HG03103 (cell line): ENCODE data around the gene DLST.

Experiments
- ATAC-seq: cut with Tn5 transposase; IDR thresholded peaks from one replicate; pipeline ENCODE4 v1.9.1; 2021; ENCODE audit warnings: low read depth; ENCODE audit not compliant: unreplicated experiment

The DLST gene

DNA sequence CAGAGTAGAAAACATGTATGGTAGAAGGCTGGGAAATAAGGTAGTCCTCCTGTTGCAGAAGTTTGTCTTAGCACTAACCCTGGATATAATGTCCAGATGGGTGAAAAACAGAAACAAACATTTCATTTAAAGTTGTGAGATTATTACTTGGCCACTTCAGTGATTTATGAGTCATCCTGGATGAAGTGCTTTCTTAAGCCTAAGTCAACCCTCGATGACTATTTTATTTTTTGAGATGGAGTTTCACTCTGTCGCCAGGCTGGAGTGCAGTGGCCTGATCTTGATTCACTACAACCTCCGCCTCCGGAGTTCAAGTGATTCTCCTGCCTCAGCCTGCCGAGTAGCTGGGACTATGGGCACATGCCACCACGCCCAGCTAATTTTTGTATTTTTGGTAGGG lies 10.2 kb downstream of the DLST start:
- no peak for ATAC-seq

DNA sequence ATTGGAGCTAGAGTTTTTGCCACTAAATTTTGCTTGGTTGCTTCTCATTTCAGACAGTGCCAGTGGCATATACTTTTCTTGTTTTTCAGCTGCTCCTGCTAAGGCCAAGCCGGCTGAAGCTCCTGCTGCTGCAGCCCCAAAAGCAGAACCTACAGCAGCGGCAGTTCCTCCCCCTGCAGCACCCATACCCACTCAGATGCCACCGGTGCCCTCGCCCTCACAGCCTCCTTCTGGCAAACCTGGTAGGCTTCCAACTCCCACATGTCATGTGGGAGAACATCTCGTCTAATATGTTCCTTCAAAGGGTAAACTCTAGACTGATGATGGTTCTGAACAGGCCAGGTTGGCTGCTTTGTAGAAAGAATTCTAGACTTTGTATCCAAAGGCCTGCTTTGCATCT lies 11.0 kb downstream of the DLST start:
- no peak for ATAC-seq

DNA sequence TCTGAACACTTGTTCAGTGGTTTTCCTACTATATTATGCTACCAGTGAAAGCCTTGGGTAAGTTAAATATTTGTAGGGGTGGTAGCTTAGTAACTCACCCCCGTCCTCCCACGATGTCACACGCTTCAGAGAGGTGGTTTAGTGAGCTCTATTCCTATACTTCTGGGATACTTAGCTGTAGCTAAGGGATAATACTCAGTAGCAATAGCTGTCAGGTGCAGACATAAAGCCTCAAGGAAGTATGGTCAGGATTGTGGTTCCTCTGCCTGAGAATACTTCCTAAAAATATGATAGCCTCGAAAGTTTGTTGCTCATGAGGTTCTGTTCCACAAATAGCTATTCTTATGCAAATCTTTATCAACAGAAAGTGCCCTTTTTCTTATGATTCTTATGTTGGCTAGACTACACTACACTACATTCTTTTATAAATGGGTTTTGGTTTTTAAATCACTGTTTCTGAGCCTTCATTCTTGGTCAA lies 11.9 kb downstream of the DLST start:
- no peak for ATAC-seq

GRCh38 chr14:74896400-74896799 lies 14.7 kb downstream of the DLST start:
- no peak for ATAC-seq

GRCh38 chr14:74897642-74898041 lies 15.9 kb downstream of the DLST start:
- ATAC-seq = no peak

GRCh38 chr14:74898083-74898482 lies 16.4 kb downstream of the DLST start:
- ATAC-seq = no peak

DNA sequence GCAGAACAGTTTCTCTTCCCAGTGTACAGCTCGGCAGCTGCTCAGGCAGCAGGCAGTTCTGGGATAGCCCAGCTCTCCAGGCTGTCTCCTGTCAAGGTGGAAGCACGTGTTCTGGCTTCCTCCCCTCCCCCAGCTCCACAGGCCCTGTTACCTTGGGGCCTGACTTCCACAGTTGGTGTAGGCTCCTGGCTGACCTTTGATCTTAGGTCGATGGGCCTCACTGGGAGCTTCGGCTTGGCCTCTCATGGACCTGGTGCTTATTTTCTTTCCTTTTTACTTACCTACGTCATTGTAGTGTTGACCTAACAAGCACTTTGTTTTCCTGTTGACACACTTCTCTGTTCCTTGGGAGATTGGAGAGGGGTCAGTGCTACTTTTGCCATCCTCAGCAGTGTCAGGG lies 17.0 kb downstream of the DLST start:
- no peak for ATAC-seq

GRCh38 chr14:74902941-74903705 lies 21.4 kb downstream of the DLST start:
- ATAC-seq = no peak

GRCh38 chr14:74904635-74905503 lies 23.2 kb downstream of the DLST start:
- no peak for ATAC-seq

DNA sequence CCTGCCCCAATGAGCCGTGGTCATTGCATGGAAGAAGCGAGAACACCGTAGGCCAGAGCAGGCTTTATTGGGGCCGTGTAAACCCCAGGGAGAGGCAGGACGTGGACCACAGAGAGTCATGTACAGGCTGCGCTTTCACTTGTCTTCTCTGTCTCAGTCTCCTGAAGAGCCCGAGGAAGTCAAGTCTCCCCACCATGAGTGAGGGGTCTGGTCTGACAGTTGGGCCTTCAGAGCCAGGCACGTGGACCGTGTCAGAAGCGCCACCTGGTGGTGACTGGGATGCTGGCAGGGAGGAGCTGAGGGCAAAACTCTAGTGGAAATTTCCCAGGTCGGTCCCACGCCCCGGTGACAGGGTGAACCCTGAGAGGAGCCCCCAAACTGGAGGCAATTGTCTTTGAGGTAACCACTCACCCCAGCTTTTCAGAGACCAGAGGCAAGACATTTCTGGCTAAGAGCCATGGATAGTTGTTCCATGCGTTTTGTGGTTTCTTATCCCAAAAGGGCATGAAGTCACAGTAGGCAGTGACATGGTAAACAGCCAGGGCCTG lies 24.0 kb downstream of the DLST start:
- ATAC-seq = no peak

GRCh38 chr14:74906925-74907521 lies 25.3 kb downstream of the DLST start:
- ATAC-seq = no peak

DNA sequence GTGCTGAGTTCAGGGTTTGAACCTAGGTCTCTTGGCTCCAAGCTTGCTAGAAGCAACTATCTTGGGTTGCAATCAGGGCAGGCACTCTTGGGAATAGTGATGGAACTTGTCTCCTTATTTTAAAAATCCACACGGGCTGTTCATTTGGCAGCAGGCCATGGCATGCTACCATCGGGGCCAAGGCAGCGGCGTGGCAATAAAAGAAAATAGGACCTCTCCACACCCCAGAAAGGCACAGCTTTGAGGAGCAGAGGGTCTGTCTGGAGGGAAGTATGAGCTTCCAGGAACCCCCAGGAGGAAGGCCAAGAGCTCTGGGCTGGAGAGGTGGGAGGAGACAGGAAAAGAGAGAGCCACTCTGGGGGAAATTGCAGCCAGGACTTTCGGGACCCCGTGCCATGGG lies 26.0 kb downstream of the DLST start:
- ATAC-seq = no peak

- no peak for ATAC-seq
Measured at GRCh38 chr14:74908861-74909341, 27.2 kb downstream of the DLST start.

- ATAC-seq = no peak
Measured at GRCh38 chr14:74909501-74909900, 27.8 kb downstream of the DLST start.

- ATAC-seq = no peak
Measured at GRCh38 chr14:74909911-74910310, 28.2 kb downstream of the DLST start.

DNA sequence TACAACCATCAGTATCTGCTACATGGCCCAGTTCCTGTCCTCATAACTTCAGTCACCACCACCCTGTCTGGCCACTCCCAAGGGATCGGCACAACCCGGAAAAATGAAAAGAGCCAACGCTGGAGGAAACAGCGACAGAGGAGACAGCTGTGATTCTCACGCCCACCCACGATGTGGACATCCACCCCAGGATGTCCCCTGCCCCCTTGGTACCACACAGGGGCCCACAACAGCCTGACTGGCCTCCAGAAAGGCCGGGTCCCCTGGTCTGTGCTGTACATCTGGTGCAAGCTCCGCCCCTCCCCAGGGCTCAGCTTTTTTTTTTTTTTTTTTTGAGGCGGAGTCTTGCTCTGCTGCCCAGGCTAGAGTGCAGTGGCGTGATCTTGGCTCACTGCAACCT lies 28.8 kb downstream of the DLST start:
- no peak for ATAC-seq

DNA sequence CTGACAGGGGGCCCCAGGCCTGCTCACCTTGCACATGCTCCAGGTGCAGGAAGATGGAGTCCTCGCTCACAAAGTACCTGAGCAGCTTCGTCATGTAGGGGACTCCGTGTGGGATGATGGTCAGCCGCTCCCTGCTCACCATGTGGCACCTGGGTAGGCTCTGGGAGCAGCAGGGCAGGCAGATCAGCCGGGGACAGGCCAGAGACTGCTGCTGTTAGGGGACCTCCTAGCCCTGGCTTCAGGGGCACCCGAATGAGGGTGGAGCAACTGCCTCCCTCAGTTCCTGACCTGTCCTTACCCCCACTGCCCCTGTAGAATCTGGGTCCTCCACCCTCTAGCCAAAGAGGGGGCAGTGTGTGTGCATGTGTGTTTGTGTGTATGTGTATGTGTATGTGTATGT lies 29.5 kb downstream of the DLST start:
- no peak for ATAC-seq

- no peak for ATAC-seq
Measured at GRCh38 chr14:74911704-74912103, 30.0 kb downstream of the DLST start.

DNA sequence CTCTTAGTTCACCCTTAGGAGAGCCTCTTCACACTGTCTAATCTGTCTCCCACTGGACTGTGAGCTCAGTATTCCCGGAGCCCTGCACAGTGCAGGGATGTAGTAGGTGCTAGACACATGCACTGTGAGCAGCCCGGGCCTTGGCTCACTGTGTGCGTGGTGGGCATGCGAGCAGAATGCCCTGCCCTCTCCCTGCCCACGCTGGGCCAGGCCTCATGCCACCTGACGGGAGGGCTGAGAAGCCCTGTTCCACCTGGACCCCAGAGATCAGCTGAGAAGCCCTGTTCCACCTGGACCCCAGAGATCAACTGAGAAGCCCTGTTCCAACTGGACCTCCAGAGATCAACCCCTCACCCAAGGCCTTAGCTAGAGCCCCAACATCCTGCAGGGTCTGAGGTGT lies 30.4 kb downstream of the DLST start:
- ATAC-seq = no peak

- no peak for ATAC-seq
Measured at GRCh38 chr14:74912801-74913200, 31.1 kb downstream of the DLST start.

- ATAC-seq = no peak
Measured at GRCh38 chr14:74913393-74913910, 31.7 kb downstream of the DLST start.
